ENCODE data around the gene ELOVL5.
"Not testable (repeated sequence)": the region's sequence is repeated elsewhere in the genome, so short reads cannot be mapped to it uniquely, and the experiment has no call there.

The ELOVL5 gene

DNA sequence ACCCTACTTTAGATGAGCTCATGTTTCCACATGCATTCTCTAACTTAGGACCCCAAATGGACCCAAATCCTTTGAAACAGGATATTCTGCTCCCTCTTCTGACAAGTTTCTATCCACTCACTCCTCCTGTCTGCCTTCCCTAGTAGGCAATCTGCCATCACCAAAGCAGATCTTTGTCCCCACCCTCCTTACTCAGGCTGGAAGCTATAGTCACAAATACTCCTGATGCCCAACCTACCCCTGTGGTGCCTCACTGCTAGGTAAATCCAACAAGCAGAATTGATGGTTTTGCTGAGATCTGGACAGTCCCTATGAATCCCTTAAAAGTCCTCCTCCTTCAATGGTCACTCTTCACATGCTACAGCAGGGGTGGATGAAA lies 21.7 kb downstream of the ELOVL5 start:
- DNase-seq: no peak

DNA sequence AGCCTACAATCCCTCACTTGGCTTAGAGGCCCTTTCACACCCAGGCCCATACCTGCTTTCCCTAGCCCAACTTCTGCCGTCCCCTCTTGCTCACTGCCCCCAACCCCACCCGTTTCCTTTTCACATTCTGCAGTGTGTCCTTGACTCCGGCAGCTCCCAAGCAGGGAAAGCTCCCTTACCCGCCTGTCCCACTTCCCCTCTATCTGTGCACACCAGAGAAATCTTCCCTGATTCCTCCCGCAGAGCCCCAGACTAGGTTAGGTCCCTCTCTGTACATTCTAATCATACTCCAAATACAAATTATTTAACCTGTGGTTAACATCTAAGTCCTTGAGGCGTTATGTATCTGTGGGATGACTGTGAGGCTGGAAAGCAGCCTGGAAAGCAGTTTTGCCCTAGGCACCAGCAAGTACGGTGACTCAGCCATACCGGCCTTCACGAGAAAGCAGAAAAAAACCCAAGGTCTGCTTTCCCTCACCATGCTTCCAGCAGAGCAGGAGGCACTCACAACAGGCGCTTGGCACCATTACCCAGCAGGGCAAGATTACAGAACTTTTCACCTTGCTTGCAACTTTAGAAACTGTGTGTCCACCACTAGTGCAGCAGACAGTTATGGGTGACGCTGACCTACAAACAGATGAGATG lies 22.3 kb downstream of the ELOVL5 start:
- no peak for DNase-seq

DNA sequence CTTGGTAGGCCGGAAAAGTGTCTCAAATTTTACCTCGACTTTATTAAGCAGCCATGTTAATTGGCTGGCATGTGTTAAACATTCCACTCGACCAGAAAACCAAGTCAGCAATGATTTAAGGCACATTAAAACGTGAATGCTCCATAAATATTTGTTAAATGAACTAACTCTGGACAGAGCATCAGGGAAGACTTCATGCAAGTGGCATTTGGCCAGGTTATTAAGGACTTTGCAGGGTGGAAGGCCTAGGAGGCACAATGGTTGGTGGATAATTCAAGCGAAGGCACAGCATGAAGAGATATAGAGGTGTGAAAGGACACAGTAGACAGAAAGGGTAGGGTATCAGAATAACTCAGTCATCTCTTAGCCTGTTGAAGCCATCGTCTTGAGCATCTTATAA lies 23.0 kb downstream of the ELOVL5 start:
- DNase-seq: no peak

DNA sequence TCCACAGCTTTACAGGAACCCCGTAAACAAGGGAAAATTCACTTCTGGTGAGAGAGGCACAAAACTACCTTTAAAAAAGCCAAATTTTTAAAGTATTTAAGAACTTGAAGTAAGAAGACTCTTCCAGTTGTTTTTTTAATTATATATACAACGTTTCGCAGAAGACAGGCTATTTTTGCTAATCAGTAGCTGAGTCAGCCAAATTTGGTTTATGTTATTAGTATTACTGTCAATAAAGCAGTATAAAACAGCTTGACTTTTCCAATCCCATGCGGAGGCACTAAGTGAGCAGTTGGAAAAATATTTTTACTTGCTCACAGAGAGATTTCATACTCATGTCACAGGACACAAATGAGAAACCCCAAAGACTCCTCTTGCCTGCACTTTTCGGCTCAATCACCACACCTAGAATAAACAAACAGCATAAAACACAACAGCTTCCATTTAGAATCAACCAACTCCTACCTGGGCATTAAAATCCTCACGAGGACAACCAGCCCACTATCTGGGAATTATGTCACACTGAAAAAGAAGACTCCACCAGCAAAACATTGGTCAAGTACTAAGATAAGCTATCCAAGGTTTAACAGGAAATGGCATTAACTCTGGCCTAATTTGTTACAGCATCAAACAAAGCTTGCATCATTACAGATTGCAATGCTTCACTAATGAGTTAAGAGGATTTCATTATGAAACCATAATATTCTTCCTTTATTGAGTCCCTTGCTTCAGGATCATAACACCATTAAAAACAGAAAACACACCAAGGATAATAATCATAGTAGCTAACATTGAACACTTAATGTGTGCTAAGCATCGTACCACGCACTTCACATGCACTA lies 26.3 kb downstream of the ELOVL5 start:
- no peak for DNase-seq

DNA sequence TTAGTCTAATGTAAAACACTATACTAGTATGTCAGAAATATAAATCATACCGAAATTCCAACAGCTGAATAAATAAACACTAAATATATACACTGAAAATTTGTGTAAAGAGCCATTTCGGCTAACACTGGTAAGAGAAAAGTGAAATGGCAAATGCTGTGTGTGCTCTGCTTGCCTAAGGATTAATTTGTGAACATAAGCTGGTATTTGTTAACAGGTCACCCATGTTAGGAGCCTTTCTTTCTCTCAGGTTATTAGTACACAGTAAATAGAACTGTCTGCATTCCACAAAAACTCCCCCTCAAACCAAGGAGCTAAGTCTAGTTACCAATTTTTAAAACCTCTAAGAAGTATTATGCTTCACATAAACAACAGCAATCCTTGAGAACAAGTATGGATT lies 27.0 kb downstream of the ELOVL5 start:
- no peak for DNase-seq

DNA sequence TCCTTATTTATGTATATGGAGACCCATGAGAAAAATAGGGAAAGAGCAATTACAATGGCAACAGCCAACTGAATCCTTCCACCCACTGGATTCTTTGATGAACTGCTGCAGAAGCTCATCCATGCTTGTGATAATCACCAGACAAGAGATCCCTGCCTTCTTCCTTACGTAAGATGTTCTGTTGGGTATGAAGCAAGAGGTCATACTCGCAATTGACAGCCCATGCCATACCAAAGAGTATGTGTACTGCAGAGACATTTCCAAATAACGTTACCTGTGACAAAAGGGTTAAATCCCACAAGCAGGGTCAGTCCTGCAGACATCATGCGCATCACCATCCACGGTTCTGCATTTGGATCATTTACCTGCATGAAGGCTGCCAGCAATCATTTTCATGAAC lies 27.8 kb downstream of the ELOVL5 start:
- no peak for DNase-seq

DNA sequence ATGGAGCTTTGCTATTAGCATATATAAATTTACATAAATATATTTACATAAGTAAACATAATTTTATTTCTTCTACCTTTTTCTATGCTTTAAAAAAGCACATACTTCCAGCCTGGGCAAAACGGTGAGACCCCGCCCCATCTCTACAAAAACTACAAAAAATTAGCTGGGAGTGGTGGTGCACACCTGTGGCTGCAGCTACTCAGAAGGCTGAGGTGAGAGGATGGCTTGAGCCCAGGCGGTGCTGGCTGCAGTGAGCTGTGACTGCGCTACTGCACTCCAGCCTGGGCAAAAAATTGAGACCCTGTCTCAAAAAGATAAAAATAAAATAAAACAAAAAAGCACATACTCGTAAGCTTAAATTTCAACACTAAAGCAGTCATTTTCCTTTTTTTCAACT lies 30.3 kb downstream of the ELOVL5 start:
- DNase-seq: no peak

DNA sequence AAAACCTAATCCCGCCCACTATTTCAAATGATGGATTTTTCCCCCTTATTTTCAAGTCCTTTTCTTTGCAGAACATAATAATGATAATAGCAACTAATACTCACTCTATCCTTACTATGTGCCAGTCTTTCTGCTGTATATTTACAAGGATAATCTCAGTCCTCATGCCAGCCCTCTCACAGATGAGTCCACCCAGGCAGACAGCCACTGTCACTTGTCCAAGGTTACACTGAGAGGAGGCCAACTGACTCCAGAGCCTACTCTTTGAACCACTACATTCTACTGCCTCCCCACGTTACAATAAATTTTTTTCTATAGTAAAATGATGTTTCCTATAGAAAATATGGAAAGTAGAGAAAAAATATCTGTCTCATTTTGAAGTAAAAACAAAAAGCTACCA lies 30.9 kb downstream of the ELOVL5 start:
- DNase-seq: no peak

DNA sequence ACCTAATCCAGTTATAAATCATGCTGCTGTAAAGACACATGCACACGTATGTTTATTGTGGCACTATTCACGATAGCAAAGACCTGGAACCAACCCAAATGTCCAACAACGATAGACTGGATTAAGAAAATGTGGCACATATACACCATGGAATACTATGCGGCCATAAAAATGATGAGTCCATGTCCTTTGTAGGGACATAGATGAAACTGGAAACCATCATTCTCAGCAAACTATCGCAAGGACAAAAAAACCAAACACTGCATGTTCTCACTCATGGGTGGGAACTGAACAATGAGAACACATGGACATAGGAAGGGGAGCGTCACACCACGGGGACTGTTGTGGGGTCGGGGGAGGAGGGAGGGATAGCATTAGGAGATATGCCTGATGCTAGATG lies 31.5 kb downstream of the ELOVL5 start:
- DNase-seq: not testable (repeated sequence)

DNA sequence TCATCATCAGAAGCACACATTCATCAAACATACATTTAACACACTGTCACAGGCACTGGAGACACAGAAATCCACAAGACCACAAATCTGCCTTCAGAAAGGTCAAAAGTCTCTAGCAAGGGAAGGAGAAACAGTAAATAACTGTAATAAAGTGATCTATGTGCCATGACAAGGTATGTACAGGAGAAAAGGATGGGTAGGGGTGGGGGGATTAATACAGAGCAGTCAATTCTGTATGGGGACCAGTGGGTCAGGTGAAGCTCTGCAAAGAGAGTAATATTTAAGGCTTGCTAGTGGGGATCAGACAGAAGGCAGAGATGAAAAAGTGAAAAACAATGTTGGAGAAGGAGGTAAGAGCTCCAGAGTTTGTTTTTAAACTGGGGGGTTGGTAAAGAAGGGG lies 32.6 kb downstream of the ELOVL5 start:
- no peak for DNase-seq

DNA sequence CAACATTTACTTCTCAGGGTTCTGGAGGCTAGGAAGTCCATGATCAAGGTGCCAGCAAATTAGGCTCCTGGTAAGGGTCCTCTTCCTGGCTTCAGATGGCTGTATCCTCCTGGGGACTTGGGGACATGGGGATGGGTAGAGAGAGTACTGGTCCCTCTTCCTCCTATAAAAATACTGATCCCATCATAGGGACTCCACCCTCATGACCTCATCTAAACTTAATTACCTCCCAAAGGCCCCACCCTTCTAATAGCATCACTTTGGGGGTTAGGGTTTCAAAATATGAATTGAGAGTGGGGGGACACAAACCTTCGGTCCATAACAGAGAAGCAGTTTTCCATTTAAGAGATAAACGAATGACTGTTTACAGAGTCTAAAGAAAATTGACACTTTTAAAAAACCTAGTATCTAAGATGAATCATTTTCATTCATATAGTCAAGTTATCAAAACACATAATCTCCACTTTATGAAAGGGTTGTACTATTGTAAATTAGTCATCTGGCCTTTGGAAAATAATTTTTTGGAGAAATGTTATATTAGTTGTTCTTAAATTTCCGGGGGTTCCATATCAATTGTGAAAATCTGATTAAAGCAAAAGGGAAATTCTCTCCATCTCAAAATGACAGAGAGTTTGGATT lies 33.5 kb downstream of the ELOVL5 start:
- DNase-seq: no peak

DNA sequence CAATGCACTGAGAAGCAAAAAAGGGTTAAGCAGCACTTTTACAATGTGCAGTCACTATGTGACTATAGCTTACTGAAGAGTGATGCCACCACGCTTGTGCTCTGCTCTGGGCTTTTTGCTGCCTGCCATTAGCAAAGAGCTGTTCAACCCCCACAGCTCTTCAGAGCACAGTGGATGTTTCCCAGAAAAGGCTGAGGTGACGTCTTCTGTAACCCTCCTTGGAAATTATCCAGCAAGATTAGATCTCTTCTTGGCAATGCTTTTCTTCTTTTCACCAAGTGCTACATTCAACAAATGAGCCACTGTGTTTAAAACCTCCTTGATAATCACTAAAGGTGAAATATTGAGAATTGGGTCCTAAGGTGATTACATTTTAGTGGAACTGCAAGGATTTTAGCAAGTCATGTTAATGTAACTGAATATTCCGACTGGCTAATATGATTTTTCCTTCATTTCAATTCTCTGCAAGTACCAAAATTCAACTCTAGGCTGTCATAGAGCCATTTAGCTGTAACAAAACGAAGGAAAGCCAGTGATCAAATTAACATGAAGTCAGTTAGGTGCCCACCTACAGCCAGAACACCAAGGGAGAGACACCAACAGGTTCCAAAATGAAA lies 34.9 kb downstream of the ELOVL5 start:
- no peak for DNase-seq

DNA sequence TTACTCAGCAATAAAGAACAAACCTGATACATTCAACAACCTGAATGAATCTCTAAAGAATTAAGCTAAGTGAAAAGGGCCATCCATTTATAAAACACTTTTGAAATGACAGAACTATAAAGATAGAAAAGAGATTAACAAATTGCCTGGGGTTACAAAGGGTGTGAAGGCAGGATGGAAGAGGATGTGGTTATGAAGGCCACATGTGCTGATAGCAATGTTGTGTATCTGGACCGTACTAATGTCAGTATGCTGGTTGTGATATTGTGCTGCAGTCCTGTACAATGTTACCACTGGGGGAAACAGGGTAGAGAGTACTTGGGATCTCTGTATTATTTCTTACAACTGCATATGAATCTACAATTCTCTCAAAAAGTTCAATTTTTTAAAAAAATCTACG lies 36.4 kb downstream of the ELOVL5 start:
- DNase-seq: no peak

DNA sequence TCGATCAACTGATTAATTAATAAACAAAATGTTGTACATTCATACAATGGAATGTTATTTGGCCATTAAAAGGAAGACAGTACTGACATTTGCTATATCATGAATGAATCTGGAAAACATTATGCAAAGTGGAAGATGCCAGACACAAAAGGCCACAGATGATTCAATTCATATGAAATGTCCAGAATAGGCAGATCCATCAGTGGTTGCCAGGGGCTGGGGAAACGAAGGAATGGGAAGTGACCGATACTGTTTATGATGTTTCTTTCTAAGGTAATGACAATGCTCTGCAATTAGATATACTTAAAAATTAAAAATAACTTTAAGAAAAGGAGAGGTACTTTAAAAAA lies 37.2 kb downstream of the ELOVL5 start:
- no peak for DNase-seq

DNA sequence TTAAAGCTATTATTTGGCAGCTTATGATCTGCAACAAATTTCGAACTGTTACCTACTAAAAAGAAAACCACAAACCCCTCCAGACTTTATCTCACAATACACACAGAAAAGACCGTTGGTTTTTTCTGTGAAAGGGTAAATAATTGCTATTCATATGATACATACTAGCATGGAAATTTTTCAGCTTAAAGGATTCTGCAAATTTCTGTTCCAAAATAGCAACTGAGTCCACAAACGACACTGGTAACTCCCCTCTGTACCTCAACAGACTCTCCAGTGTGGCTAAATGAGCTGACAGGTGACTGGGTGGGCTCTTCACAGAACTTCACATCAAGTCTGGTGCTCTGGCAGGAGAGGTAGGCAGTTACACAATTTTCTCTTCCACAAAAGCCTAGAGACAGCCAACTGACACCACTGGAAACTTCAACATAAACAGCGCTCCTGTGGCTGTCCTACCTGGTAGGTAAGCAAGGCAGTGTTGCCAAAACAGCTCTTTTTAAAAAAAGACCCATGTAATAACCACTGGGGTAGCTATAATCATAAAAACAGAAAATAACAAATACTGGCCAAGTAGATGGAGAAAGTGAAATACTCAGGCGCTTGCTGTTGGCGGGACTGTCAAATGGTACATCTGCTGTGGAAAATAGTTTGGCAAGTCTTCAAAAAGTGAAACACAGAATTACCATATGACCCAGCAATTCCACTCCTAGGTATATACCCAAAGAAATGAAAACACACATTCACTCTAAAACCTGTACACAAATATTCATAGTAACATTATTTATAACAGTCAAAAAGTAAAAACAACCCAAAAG lies 37.8 kb downstream of the ELOVL5 start:
- DNase-seq: no peak

DNA sequence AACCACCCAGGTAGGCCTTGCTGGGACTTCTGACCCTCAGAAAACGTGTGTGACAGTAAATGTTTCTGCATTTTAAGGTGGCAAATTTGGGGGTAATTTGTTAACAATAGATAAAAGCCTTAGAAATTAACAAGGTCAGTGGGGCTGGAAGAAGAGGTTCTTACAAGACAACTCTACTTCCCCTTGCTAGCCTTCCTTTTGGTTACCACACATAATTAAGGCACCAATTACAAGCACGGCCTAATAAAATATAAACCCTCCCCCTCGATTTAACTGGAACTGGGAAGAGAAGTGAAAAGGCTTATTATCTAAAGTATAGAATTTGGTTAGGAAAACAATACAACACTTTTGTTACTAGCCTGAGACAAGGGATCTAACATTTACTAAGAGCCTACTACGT lies 38.8 kb downstream of the ELOVL5 start:
- no peak for DNase-seq

DNA sequence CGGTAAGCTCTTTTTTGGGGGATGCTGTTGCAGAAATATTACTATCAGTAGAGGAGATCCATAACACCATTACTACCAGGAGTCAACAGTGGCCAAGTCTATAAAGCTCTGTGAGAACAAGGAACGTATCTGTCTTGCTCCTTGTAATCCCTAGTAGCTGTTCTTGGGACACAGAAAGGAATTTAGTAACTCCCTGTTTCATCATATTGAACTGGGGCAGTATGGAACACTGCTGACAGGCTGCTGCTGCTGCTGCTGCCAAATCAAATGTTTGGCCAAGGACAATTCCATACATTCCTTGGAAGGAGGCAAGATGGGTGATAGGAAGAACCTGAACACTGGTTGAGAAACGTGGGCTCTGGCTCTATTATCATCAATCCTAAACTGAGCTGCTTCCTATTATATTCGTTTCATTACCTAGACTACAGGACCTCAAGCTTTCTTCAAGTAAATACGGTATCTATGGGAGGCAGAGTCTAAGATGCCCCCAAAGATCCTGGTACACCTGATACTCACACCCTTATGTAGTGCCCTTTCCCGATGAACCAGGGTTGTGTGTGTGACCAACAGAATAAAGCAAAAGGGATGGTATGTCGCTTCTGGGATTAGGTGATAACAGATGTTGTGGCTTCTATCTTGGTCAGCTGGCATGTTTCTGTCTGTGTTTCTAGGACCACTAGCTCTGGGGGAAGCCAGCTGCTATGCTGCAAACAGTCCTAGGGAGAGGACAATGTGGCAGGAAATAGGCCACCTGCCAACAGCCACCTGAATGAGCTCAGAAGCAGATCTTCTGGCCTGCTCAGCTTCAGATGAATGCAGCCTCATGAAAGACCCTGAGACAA lies 39.5 kb downstream of the ELOVL5 start:
- no peak for DNase-seq

DNA sequence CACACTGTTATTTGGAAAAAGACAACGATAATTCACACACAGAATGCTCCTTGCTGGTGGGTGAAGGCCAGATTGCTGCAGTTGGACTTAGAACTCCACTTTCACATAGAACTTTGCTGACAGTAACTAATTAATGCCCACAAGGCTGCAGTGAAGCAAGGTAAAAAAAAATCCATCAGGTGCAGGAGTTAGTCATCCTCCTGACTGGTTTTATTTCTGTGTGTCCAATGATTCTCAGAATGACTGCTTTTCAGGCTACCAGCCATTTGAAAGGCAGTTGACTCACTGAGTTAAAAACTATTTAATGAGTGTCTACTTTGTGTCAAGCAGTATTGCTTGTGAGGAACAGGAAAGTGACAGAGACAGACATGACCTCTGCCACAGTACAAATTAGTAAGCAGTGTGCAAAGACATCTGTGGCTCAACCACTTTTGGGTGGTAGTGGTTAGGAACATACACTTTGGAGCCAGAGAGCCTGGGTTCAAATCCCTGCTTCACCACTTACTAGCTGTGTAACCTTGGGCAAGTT lies 41.9 kb downstream of the ELOVL5 start:
- DNase-seq: peak; percentile 18 to 37

DNA sequence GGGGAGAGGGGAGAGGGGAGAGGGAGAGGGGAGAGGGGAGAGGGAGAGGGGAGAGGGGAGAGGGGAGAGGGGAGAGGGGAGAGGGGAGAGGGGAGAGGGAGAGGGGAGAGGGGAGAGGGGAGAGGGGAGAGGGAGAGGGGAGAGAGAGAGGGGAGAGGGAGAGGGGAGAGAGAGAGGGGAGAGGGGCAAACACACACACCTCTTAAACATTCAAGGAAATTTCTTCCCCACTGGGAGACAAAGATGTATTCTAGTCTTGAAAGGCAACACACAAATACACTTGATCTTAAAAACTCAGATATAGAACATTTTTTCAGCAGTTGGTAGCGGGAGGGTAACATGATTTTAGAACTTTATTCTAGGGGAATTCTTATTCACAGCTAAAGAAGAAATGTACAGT lies 42.5 kb downstream of the ELOVL5 start:
- not testable (repeated sequence) for DNase-seq

DNA sequence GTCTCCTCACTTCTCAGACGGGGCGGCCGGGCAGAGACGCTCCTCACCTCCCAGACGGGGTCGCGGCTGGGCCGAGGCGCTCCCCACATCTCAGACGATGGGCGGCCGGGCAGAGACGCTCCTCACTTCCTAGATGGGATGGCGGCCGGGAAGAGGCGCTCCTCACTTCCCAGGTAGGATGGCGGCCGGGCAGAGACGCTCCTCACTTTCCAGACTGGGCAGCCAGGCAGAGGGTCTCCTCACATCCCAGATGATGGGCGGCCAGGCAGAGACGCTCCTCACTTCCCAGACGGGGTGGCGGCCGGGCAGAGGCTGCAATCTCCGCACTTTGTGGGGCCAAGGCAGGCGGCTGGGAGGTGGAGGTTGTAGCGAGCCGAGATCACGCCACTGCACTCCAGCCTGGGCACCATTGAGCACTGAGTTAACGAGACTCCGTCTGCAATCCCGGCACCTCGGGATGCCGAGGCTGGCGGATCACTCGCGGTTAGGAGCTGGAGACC lies 43.2 kb downstream of the ELOVL5 start:
- not testable (repeated sequence) for DNase-seq

DNA sequence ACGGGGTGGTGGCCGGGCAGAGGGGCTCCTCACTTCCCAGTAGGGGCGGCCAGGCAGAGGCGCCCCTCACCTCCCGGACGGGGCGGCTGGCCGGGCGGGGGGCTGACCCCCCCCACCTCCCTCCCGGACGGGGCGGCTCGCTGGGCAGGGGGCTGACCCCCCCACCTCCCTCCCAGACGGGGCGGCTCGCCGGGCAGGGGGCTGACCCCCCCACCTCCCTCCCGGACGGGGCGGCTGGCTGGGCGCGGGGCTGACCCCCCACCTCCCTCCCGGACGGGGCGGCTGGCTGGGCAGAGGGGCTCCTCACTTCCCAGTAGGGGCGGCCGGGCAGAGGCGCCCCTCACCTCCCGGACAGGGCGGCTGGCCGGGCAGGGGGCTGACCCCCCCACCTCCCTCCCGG lies 43.8 kb downstream of the ELOVL5 start:
- DNase-seq: not testable (repeated sequence)
